Activated T-helper 9 cell treated with anti-CD3 and anti-CD28 coated beads, Interleukin-2, amount 50 U/mL, for 16 hours (primary cell): ENCODE measurements around the gene DSG2.

Experiments used
- DNase-seq: peaks from one replicate; pipeline ENCODE4 v3.0.0-alpha.2; 2020; ENCODE audit warnings: low read depth

DSG2 gene

GRCh38 chr18:31590570-31590969 is 92.6 kb downstream of the DSG2 start:
- no peak for DNase-seq

GRCh38 chr18:31591113-31591512 is 93.1 kb downstream of the DSG2 start:
- DNase-seq = no peak

GRCh38 chr18:31591628-31592027 is 93.7 kb downstream of the DSG2 start, which contains the start of gene TTR:
TTR (plus strand) TSS chr18:31591877; CDS start chr18:31591903, 26 bp downstream.
- no peak for DNase-seq

DNA sequence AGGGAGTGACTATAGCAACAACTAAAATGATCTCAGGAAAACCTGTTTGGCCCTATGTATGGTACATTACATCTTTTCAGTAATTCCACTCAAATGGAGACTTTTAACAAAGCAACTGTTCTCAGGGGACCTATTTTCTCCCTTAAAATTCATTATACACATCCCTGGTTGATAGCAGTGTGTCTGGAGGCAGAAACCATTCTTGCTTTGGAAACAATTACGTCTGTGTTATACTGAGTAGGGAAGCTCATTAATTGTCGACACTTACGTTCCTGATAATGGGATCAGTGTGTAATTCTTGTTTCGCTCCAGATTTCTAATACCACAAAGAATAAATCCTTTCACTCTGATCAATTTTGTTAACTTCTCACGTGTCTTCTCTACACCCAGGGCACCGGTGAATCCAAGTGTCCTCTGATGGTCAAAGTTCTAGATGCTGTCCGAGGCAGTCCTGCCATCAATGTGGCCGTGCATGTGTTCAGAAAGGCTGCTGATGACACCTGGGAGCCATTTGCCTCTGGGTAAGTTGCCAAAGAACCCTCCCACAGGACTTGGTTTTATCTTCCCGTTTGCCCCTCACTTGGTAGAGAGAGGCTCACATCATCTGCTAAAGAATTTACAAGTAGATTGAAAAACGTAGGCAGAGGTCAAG is 94.7 kb downstream of the DSG2 start:
- no peak for DNase-seq

GRCh38 chr18:31595121-31595771 is 97.3 kb downstream of the DSG2 start:
- no peak for DNase-seq

DNA sequence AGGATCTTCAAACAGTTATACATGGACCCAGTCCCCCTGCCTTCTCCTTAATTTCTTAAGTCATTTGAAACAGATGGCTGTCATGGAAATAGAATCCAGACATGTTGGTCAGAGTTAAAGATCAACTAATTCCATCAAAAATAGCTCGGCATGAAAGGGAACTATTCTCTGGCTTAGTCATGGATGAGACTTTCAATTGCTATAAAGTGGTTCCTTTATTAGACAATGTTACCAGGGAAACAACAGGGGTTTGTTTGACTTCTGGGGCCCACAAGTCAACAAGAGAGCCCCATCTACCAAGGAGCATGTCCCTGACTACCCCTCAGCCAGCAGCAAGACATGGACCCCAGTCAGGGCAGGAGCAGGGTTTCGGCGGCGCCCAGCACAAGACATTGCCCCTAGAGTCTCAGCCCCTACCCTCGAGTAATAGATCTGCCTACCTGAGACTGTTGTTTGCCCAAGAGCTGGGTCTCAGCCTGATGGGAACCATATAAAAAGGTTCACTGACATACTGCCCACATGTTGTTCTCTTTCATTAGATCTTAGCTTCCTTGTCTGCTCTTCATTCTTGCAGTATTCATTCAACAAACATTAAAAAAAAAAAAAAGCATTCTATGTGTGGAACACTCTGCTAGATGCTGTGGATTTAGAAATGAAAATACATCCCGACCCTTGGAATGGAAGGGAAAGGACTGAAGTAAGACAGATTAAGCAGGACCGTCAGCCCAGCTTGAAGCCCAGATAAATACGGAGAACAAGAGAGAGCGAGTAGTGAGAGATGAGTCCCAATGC is 98.3 kb downstream of the DSG2 start:
- no peak for DNase-seq

DNA sequence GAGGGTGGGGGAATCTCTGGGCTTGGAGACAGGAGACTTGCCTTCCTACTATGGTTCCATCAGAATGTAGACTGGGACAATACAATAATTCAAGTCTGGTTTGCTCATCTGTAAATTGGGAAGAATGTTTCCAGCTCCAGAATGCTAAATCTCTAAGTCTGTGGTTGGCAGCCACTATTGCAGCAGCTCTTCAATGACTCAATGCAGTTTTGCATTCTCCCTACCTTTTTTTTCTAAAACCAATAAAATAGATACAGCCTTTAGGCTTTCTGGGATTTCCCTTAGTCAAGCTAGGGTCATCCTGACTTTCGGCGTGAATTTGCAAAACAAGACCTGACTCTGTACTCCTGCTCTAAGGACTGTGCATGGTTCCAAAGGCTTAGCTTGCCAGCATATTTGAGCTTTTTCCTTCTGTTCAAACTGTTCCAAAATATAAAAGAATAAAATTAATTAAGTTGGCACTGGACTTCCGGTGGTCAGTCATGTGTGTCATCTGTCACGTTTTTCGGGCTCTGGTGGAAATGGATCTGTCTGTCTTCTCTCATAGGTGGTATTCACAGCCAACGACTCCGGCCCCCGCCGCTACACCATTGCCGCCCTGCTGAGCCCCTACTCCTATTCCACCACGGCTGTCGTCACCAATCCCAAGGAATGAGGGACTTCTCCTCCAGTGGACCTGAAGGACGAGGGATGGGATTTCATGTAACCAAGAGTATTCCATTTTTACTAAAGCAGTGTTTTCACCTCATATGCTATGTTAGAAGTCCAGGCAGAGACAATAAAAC is 100.2 kb downstream of the DSG2 start:
- no peak for DNase-seq
